Activated naive CD4-positive, alpha-beta T cell treated with Interleukin-2 at 50 U/mL for 16 hours (primary cell): ENCODE results near the gene CIBAR2.
"Not testable (repeated sequence)": the region's sequence is repeated elsewhere in the genome, so short reads cannot be mapped to it uniquely, and the experiment has no call there.

ENCODE experiments used
- DNase-seq: peaks from one replicate; pipeline ENCODE4 v3.0.0-alpha.2; 2020

Gene CIBAR2

DNA sequence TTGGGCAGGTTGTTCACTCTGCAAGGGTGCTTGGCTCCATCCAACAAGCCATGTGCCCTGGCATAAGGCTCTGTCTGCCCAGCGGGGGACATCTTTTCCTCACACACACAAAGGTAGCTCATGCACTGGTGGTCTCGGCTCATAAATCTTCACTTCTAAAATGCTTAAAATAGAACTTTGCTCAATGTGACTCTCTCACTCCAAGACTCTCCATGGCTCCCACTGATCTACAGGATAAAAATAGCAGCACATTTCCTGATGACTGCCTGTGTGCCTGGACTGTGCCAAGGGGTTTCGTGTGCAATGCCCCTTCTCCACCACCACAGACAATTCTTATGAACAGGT, 15.1 kb upstream of the CIBAR2 start:
- no peak for DNase-seq

GRCh38 chr16:85126705-85127378, 14.6 kb upstream of the CIBAR2 start:
- DNase-seq, result peak; percentile 24

DNA sequence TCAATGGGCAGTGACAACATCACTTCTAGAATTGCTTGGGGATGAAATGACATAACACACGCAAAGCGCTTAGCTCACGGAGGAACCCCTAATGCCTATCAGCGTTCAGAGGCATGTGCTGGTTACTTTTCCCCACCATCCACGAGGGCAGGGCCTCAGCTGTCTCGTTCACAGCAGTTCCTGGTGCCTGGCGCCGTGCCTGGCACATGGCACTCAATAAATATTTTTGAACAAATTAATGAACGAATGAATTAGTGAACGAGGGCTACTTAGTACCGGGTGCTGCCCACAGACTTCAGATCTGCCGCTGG, 14.1 kb upstream of the CIBAR2 start:
- DNase-seq, result no peak

DNA sequence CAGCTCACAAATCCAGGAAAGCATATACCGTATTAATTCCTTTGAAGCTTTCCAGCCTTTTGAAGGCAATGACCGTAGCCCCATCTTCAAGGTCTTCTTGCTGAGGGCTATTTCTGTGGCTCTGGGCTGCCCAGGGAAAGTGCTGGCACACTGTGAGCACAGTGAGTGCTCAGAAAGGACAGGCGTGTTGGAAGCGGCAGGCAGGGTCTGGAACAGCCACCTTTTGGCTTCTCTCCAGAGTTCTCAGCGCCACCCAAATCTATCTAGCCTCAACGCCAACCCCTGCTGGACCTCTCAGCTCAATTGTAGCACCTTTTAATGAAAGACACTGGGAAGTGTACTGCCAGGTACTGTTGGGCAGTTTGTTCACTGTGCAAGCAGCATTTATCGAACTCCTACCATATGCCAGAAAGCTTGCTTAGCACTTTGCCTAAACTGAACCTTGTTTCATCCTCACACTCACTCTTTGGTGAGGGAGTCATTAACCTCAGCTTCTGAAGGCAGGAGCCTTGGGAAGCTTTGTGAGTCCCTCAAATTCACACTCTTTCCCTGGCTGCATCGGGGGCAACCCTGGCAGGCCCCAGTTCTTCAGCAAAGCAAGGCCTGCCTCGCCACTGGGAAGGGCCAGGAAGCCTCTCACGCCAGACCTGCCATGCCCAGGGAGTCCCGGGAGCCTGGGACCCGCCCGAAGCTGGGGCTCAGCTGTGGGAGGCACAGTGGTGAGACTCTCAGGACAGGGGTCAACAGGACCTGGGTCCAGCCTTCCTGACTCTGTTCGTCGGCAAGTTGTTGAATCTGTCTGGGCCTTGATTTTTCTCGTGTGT, 13.5 kb upstream of the CIBAR2 start:
- no peak for DNase-seq

DNA sequence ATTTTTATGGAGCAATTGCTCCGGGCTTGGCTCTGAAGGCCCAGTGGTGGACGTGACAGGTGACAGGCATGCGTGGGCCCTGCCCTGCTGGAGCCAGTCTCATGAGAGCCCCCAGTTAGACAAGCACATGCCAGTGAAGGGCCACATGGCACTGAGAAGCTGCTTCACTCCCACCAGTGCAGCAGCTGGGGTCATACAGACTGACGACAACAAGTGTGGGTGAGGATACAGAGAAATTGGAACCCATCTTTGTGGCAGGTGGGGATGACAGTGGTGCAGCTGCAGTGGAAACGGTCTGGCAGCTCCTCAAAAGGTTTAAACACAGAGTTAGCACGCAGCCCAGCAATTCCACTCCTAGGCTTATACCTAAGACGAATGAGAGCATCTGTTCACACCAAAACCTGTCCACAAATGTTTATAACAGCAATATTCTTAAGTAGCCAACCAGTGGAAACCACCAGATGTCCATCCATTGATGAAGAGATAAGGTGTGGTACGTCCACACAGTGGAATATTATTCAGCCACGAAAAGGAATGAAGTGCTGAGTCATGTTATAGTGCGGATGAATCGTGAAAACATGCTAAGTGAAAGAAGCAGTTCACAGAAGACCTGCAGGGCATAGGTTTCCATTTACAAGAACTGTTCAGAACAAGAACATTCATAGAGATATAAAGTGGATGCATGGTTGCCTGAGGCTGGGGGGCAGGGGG, 12.5 kb upstream of the CIBAR2 start:
- no peak for DNase-seq

GRCh38 chr16:85123891-85124635, 11.8 kb upstream of the CIBAR2 start:
- DNase-seq, result no peak

GRCh38 chr16:85123441-85123840, 11.2 kb upstream of the CIBAR2 start:
- not testable (repeated sequence) for DNase-seq

DNA sequence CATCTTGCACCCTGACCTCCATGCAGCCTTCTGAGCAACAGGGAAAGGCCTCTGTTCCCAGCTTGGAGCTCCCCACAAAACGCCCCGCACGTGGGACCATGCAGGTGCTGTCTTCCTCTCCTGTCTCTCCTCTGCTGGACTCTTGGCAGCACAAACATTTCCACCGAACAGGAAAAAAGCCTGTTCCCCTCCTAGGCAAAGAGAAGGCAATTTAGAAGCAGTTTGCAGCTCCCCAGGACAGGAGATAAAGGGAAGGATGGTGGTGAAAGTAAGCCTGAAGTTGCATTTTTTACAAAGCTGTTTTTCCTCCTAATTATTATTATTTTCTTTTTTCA, 7.7 kb upstream of the CIBAR2 start:
- DNase-seq, result no peak

DNA sequence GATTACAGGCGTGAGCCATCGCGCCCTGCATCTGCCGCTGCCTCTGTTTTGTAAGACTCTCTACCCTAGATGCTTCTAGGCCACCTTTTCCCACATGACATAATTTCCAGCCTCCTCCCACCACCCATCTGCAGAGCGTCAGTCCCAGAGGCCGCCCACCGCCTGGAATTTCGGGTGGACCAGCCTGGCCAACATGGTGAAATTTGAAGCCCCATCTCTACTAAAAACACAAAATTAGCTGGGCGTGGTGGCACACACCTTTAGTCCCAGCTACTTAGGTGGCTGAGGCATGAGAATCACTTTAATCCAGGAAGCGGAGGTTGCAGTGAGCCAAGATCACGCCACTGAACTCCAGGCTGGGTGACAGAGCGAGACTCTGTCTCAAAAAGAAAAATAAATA, 5.1 kb upstream of the CIBAR2 start:
- no peak for DNase-seq

- peak; percentile 86 for DNase-seq
These were observed 2.8 kb upstream of the CIBAR2 start for GRCh38 chr16:85114909-85115567.

DNA sequence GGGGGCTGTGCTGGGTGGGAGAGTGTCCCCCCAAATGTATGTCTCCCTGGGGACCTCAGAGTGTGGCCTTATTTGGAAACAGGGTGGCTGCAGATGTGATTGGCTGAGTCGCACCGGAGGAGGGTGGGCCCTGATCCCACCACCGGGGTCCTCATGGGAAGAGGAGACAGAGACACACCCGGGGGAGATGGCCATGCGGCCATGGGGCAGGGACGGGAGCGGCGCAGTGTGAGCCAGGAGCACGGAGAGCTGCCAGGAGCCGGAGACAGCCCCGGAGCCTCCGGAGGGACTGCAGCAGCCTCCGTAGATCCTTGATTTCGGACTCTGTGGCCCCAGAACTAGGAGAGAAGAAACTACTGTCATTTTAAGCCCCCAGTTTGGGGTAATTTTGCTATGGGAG, 1.6 kb upstream of the CIBAR2 start:
- no peak for DNase-seq

- no peak for DNase-seq
These were observed 979 bp upstream of the CIBAR2 start for GRCh38 chr16:85113168-85113733.

DNA sequence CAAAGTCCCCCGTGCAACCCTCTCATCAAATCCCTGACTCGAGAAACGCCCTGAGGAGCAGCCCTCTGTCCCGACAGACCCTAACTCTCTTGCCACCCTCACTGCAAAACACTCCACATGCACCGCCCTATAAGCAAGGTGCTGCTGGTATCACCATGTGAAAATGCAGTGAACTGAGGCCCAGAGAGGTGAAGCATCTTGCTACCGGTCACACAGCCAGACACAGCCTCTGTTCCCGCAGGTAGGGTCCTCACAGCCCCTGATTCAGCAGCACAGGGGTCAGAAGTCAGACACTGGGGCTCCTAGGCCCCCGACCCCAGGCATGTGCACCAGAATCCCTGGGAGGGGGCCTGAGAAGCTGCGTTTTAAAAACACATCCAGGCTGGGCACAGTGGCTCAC, 1.1 kb downstream of the CIBAR2 start:
- DNase-seq, result no peak

GRCh38 chr16:85110105-85110504, 2.2 kb downstream of the CIBAR2 start:
- DNase-seq, result no peak

GRCh38 chr16:85107532-85107931, 4.7 kb downstream of the CIBAR2 start:
- DNase-seq, result no peak

GRCh38 chr16:85107083-85107482, 5.2 kb downstream of the CIBAR2 start:
- no peak for DNase-seq

- no peak for DNase-seq
These were observed 6.8 kb downstream of the CIBAR2 start for GRCh38 chr16:85105475-85105874.

DNA sequence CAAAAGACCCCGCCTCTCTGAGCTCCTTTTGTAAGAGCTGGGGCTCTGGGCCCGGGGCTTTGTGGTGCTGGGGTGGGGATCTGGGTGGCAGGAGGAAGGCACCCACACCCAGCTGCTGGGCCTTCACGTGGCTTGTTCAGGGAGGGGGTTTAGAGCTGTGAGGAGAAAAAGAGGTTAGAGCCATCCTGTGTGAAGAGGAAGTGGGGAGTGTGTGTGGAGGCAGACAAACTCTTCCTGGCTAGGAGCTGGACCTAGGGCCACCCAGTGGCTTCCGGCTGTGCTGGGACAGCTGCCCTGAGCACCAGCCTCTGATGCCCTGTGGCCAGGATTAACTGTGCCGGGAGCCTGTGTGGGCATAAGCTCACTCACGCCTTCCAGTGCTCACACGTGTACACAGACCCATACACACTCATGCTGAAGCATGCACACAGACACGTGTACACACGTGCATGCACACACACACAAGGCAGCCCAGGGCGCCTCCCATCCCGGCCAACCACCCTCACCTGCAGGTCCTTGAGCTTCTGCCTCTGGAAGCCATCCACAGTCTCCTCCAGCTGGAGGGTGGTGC, 7.4 kb downstream of the CIBAR2 start:
- DNase-seq, result peak; percentile 10

DNA sequence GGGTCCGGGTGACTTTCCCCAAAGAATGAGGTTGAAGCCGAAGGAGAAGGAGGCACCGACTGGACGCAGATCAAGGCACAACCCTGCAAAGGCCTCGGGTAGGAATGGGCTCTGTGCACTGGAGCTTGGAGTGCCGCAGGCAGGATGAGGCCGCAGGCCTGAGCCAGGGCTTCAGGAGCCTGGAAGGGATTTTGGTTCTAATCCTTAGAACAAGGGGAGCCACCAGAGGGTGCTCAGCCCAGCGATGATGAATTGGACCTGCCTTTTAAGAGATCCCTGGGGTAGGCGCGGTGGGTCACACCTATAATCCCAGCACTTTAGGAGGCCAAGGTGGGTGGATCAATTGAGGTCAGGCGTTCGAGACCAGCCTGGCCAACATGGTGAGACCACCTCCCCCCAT, 8.1 kb downstream of the CIBAR2 start:
- DNase-seq, result no peak

- DNase-seq, result no peak
These were observed 8.9 kb downstream of the CIBAR2 start for GRCh38 chr16:85103114-85104079.
